LNCaP clone FGC (cell line): ENCODE measurements around the gene CUBN.

Experiments
- DNase-seq: peaks from one replicate; pipeline ENCODE4 v3.0.0-alpha.2; 2011; ENCODE audit warnings: low read depth
- H3K4me3 ChIP-seq: 2 replicates; pipeline ENCODE4 v1.5.1; 2011; ENCODE audit warnings: mild to moderate bottlenecking, low read depth, low read length, control low read depth
- CTCF ChIP-seq: IDR thresholded peaks from 2 replicates; pipeline ENCODE4 v1.5.1; 2012; ENCODE audit warnings: mild to moderate bottlenecking; ENCODE audit not compliant: control insufficient read depth, insufficient read depth; ENCODE audit errors: extremely low read depth

CUBN gene

GRCh38 chr10:17076626-17077345, 52.8 kb downstream of the CUBN start:
- TF ChIP-seq CTCF = no peak
- DNase-seq = no peak
- no peak overlapping the region for H3K4me3 ChIP-seq

GRCh38 chr10:17075533-17076359, 53.9 kb downstream of the CUBN start:
- no peak for DNase-seq

GRCh38 chr10:17074541-17074847, 55.1 kb downstream of the CUBN start:
- no peak for TF ChIP-seq CTCF
- DNase-seq = no peak

More at GRCh38 chr10:17075533-17076359, 53.9 kb downstream of the CUBN start:
- TF ChIP-seq CTCF = no peak
- H3K4me3 ChIP-seq = no peak overlapping the region

GRCh38 chr10:17073725-17074540, 55.7 kb downstream of the CUBN start:
- no peak for TF ChIP-seq CTCF
- DNase-seq = no peak
- no peak overlapping the region for H3K4me3 ChIP-seq

More at GRCh38 chr10:17074541-17074847, 55.1 kb downstream of the CUBN start:
- H3K4me3 ChIP-seq = no peak overlapping the region

GRCh38 chr10:17068953-17069352, 60.7 kb downstream of the CUBN start:
- H3K4me3 ChIP-seq = no peak overlapping the region
- TF ChIP-seq CTCF = no peak
- no peak for DNase-seq

- TF ChIP-seq CTCF = no peak
- no peak overlapping the region for H3K4me3 ChIP-seq
- DNase-seq = peak; percentile 11
Measured at GRCh38 chr10:17067376-17068264, 62.0 kb downstream of the CUBN start.
